ENCODE results near the gene COMT. TPM values are rescaled to one million over a fixed set of nuclear protein-coding genes. Genes with fewer than 3 reads are reported as not detected.
A peak's percentile ranks its signal among the peaks of the same experiment; 100 is the strongest.

COMT gene
- total RNA-seq, 2 experiments from 2014 or later, result 76.1 to 79.6 TPM

DNA sequence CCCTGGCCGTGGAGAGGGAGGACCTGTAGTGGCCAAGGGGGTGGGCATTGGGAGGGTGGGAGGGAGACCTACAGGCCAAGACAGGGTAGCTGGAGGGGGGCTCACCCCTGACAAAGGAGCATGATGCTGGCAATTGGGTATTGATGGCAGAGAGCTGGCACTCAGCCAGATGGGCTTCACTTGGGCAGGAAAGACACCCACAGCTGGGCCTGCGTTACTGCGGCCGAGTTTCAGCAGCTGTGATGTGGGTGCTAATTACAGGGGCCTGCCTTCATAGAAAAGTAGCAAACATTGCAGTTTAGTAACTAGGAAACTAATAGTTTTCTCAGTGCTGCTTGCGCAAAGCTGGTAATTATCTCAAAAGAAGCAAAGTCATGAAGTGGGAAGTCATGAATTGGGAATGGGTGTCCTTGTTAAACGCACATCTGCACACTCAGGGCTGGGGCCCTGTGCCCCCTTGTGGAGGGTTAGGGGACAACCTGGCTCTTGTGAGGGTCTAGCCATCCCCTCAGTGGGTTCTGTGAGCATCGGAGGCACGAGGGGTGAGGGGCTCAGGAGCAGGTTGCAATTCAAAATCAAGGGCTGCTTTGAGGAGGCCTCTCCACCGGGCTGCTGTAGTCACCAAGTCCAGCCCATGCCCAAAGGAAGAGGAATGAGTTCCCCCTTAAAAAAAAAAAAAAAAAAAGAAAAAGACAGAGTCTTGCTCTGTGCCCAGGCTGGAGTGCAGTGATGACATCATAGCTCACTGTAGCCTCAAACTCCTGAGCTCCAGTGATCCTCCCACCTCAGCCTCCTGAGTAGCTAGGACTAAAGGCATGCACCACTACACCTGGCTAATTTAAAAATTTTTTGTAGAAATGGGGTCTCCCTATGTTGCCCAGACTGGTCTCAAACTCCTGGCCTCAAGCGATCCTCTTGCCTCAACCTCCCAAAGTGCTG lies 24.5 kb downstream of the COMT start:
- Mint-ChIP-seq H3K4me1 (peaks cover 5% of the 10 kb centered on the region), H3K4me3 (no peak overlapping the region), H3K27ac (no peak overlapping the region), H3K9me3 (no peaks in the 10 kb centered on the region), H3K27me3 (no peaks in the 10 kb centered on the region), H3K36me3 (no peaks in the 10 kb centered on the region)
- DNase-seq, result no peak

DNA sequence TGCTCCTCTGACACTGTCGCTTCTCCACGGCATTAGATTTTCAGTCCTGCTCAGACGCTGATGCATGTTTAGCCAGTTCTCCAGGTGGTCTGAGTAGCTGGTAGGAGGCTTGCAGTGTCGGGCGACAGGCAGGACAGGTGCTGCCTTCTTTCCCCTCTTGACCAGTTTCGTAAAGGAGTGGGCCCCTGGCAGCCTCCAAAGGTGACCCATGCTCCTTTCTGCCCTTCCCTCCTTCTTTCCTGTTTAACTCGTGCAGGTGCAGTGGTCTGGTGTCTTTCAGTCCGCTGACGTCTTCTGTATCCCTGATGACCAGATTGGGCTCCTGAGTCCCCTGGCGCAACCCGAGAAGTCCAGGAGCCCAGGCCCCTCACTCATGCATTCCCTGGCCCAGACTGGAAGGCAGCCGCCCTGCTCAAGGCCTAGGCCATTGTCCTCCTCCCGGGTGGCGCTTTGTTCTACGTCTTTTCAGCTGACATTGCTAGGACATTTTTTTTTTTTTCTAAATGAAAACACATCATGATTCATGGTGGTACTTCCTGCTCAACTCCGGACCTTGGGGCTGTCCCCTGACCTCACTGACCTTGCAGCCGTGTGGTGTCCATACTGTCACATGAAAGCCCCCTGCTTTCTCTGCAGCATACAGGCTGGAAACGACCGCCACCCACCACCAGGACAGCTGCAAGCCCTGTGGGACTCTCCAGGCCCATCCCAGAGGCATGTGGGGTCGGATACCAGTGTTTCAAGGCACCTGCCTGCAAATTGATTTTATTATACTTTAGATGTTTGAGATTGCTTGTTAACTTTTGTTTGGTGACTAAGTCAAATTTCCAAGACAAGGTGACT lies 25.6 kb downstream of the COMT start:
- H3K36me3 Mint-ChIP-seq, result no peaks in the 10 kb centered on the region
- no peaks in the 10 kb centered on the region for H3K9me3 Mint-ChIP-seq
- H3K27me3 Mint-ChIP-seq, result no peaks in the 10 kb centered on the region
- no peak overlapping the region for H3K27ac Mint-ChIP-seq
- H3K4me3 Mint-ChIP-seq, result no peak overlapping the region
- H3K4me1 Mint-ChIP-seq, result peaks cover 6% of the 10 kb centered on the region
- no peak for DNase-seq

DNA sequence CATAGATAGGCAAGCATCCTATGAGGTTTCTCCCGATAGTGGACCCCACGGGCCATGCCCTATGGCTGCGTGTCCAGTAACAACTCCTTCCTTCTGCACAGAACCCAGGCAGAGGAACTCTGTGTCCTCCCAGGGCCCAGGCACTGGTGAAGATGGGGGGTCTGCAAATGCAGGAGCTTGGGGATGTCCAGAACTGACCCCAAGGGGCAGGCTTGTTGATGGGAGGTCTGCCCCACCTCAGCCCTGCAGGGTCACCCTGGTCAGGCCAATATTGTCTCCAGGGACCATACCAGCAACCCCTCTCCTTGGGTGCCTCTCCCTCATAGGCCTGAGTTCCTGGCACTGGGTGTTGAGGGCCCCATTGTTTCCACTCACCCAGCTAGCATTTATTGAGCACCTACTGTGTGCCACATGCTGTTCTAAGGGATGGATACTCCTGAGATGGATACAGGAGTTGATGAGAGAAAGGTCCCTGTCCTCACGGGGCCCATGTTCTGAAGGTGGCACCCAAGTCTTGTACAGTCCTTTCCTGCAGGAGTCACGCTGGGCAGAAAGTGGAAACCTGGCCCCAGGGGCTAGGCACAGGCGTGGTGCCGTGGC lies 26.4 kb downstream of the COMT start:
- Mint-ChIP-seq H3K9me3 (no peaks in the 10 kb centered on the region), H3K4me1 (peaks cover 6% of the 10 kb centered on the region), H3K27ac (no peak overlapping the region), H3K36me3 (no peaks in the 10 kb centered on the region), H3K4me3 (no peak overlapping the region), H3K27me3 (no peaks in the 10 kb centered on the region)
- DNase-seq, result no peak

DNA sequence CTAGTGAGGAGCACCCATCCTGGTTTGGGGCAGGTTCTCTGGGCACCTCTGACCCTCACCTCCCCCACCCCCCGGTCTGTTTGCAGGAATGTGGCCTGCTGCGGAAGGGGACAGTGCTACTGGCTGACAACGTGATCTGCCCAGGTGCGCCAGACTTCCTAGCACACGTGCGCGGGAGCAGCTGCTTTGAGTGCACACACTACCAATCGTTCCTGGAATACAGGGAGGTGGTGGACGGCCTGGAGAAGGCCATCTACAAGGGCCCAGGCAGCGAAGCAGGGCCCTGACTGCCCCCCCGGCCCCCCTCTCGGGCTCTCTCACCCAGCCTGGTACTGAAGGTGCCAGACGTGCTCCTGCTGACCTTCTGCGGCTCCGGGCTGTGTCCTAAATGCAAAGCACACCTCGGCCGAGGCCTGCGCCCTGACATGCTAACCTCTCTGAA lies 26.9 kb downstream of the COMT start:
- Mint-ChIP-seq H3K9me3 (no peaks in the 10 kb centered on the region), H3K4me1 (peaks cover 6% of the 10 kb centered on the region), H3K27ac (no peak overlapping the region), H3K27me3 (no peaks in the 10 kb centered on the region), H3K36me3 (no peaks in the 10 kb centered on the region), H3K4me3 (no peak overlapping the region)
- DNase-seq, result no peak

DNA sequence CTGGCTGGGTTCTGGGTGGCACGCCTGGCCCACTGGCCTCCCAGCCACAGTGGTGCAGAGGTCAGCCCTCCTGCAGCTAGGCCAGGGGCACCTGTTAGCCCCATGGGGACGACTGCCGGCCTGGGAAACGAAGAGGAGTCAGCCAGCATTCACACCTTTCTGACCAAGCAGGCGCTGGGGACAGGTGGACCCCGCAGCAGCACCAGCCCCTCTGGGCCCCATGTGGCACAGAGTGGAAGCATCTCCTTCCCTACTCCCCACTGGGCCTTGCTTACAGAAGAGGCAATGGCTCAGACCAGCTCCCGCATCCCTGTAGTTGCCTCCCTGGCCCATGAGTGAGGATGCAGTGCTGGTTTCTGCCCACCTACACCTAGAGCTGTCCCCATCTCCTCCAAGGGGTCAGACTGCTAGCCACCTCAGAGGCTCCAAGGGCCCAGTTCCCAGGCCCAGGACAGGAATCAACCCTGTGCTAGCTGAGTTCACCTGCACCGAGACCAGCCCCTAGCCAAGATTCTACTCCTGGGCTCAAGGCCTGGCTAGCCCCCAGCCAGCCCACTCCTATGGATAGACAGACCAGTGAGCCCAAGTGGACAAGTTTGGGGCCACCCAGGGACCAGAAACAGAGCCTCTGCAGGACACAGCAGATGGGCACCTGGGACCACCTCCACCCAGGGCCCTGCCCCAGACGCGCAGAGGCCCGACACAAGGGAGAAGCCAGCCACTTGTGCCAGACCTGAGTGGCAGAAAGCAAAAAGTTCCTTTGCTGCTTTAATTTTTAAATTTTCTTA lies 27.8 kb downstream of the COMT start:
- Mint-ChIP-seq H3K27ac (no peak overlapping the region), H3K36me3 (no peaks in the 10 kb centered on the region), H3K4me1 (peaks cover 6% of the 10 kb centered on the region), H3K4me3 (no peak overlapping the region), H3K27me3 (no peaks in the 10 kb centered on the region), H3K9me3 (no peaks in the 10 kb centered on the region)
- DNase-seq, result no peak

DNA sequence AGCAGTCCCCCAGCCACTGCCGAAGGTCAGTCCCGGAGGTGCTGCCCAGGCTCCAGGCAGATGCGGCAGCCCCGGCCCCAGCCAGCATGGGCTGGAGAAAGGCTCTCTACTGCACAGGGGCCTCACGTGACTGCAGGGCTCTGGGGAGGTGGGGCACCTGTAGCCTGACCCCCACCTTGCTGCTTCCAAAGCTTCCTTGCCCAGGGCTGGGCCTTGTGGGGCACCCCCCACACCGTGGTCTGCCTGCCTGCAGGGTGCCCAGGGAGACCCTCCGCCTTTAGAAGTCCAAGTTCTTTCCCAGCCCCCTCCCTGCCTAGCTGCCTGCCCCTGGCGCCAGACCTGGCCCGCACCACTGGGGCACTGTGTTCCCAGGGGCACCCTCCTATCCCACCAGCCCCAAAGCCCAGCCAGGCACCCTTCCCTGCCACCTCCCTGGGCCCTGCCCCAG lies 28.5 kb downstream of the COMT start:
- Mint-ChIP-seq H3K27me3 (no peaks in the 10 kb centered on the region), H3K36me3 (no peaks in the 10 kb centered on the region), H3K4me3 (no peak overlapping the region), H3K27ac (no peak overlapping the region), H3K4me1 (peaks cover 9% of the 10 kb centered on the region), H3K9me3 (no peaks in the 10 kb centered on the region)
- DNase-seq, result no peak

DNA sequence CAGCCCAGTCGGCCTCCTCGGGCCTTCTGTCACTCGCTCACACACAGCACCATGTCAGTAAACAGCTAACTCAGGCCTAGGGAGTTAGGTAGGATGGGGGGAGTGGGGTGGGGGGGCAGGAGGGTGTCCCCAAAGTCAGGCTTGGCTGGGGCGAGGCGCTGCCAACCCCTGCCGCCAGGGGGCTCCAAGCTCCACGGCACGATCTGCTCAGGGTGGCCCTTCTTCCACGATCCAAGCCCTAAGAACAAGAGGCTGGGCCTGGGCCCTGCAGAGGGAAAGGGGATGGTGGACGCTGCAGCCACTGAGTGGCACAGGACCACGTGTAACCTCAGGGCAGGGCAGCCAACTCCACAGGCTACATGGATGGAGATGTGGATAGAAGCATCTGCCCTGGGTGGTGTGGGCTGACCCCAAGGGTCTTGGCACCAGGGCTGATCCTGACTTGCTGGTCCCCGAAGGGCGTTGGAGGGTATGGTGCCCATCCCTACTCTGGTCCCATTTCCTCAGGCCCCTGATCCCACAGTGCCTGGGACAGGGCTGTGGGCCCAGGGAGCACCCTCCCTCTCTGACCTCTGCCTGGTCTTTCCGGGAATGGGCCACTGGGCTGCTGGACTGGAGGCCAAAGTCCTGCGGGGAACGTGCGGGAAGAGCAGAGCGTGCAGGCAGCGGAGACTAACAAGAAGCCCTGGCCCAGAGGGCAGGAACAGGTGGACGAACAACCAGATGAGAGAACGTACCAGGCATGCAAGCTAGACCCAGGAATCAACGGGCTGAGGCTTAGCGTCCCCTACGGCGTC lies 29.1 kb downstream of the COMT start:
- H3K36me3 Mint-ChIP-seq, result no peaks in the 10 kb centered on the region
- H3K4me3 Mint-ChIP-seq, result no peak overlapping the region
- H3K27me3 Mint-ChIP-seq, result no peaks in the 10 kb centered on the region
- H3K4me1 Mint-ChIP-seq, result peaks cover 9% of the 10 kb centered on the region
- DNase-seq, result peak; percentile 74
- H3K27ac Mint-ChIP-seq, result no peak overlapping the region
- no peaks in the 10 kb centered on the region for H3K9me3 Mint-ChIP-seq

DNA sequence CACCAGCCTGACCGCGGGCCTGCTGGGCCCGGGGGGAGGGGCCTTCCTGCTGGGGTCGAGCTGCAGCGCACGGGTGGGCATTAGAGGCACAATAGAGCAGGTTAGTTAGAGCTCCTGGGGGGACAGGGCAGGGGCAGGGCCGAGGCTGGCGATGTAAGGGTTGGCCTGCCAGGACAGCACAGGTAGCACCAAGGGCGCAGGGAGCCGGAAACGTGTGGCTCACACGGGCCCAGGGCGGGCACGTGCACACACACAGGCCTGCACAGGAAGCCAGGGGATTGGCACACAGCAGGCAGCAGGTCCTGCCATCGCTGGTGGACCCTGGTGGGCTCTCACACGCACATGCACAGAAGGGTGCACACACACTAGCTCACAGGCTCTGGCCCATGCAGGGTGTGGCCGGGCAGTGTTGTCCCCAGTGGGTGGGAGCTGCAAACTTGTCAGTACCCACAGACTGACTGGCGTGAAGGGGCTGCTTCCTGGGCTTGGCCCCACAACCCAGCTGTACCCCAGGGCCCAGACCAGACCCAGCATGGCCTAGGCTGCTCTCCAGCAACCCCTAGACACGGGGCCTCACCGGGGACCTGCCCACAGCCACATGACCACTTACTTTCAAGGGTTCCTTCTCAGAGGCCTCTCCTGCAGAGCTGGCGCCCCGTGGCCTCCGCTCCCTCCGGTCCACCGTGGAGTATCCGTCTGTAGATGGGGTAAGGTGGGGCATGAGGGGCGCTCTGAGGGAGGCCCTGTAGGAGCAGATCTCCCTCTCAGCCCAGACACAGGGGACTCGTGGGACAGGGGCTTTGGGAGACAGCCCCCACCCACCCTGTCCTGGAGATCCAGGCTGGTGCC lies 29.9 kb downstream of the COMT start:
- H3K4me3 Mint-ChIP-seq, result no peak overlapping the region
- H3K27me3 Mint-ChIP-seq, result no peaks in the 10 kb centered on the region
- no peak overlapping the region for H3K27ac Mint-ChIP-seq
- no peak for DNase-seq
- no peaks in the 10 kb centered on the region for H3K36me3 Mint-ChIP-seq
- H3K9me3 Mint-ChIP-seq, result no peaks in the 10 kb centered on the region
- H3K4me1 Mint-ChIP-seq, result peaks cover 9% of the 10 kb centered on the region

DNA sequence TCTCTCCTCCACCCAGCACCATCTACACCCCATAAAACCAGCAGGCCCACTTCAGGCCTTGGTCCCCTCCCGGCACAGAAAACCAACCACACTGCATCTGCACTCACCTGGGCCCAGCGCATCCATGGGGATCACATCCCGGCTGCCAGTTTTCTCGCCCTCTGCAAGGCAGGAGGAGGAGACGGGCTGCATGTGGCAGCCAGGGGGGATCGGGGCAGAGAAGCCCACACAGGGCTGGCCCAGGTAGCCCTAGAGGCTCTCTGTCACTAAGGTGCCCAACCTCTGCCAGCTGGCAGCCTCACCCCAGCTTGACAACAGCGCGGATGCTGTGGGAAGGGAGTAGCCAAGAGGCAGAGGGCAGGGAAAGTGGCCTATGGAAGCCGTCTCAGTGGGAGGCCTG lies 30.7 kb downstream of the COMT start:
- Mint-ChIP-seq H3K27me3 (no peaks in the 10 kb centered on the region), H3K4me3 (no peak overlapping the region), H3K9me3 (no peaks in the 10 kb centered on the region)

DNA sequence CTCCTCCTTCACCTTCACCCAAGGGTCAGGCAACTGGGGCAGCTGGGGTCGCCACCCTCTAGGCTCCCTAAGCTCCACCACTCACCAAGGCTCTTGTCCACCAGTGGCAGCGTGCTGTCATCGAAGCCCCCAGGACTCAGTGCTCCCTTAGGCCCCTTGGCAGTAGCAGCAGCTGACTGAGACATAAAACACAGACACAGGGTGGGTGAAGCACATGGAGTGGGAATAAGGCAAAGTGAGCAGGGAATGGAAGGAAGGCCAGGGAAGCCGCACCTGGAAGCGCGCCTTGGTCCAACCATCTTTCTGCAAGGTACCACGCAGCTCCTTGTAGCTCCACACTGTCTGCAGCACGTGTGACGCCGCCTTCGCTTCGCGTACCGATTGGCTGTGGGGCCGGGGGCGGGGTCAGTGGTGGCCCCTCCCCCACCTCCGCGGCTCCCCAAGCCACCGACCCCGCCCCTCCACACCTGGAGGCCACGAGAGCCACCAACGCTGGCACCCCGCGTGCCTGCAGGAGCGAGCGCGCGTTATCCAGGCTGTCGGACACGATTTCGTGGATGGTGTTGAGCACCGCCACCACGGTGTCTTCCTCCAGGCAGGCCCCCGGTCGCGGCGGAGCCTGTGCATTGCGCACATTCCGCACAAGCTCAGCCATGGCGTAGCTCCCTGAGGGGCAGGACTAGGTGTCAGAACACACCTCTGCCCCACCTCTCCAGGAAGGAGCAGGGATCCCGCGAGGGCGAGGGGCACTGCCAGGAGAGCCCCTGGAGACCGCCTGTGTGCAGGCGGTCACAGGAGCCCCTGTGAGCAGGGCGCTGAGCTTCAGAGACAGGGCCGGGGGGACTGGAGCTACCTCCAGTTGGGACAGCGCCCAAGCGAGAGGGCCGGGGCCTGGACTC lies 31.3 kb downstream of the COMT start:
- no peaks in the 10 kb centered on the region for H3K9me3 Mint-ChIP-seq
- H3K4me3 Mint-ChIP-seq, result no peak overlapping the region
- DNase-seq, result no peak
- no peak overlapping the region for H3K27ac Mint-ChIP-seq
- no peaks in the 10 kb centered on the region for H3K36me3 Mint-ChIP-seq
- no peaks in the 10 kb centered on the region for H3K27me3 Mint-ChIP-seq
- peaks cover 9% of the 10 kb centered on the region for H3K4me1 Mint-ChIP-seq

More for the DNA sequence above, 30.7 kb downstream of the COMT start:
- Mint-ChIP-seq H3K4me1 (peaks cover 9% of the 10 kb centered on the region), H3K27ac (no peak overlapping the region), H3K36me3 (no peaks in the 10 kb centered on the region)
- no peak for DNase-seq

DNA sequence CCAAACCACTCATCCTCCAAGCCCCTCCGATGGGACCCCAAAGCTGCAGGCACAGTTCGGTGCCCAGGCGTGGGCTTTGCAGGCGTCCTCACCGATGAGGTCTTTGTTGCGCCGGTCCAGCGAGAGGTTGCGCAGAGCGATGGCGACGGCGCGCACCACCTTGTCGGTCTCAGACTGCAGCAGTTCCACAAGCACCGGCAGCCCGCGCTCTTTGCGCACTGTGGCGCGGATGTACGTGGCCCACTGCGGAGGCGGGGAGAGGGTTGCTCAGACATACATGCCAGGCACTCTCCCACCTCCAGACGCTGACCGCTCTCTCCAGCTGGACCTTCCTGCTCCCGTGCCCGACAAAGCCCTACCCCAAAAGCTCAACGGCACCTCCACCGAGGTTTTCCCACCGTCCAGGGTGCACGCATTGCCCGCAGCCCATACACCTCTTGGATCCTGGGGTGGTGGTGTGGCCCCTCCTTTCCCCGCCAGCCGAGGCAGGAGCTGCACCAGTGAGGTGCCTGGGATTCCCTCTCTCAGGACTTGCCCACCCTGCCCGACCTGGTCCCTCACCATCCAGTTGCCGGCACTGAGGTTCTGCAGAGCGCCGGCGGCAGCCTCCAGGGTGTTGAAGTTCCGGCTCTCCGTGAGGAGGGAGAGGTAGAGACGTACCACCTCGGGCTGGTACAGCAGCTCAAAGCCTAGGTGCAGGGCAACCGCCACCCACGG lies 32.1 kb downstream of the COMT start:
- H3K27me3 Mint-ChIP-seq, result no peaks in the 10 kb centered on the region
- no peaks in the 10 kb centered on the region for H3K36me3 Mint-ChIP-seq
- no peak for DNase-seq
- H3K27ac Mint-ChIP-seq, result no peak overlapping the region
- no peaks in the 10 kb centered on the region for H3K9me3 Mint-ChIP-seq
- peaks cover 9% of the 10 kb centered on the region for H3K4me1 Mint-ChIP-seq
- no peak overlapping the region for H3K4me3 Mint-ChIP-seq

DNA sequence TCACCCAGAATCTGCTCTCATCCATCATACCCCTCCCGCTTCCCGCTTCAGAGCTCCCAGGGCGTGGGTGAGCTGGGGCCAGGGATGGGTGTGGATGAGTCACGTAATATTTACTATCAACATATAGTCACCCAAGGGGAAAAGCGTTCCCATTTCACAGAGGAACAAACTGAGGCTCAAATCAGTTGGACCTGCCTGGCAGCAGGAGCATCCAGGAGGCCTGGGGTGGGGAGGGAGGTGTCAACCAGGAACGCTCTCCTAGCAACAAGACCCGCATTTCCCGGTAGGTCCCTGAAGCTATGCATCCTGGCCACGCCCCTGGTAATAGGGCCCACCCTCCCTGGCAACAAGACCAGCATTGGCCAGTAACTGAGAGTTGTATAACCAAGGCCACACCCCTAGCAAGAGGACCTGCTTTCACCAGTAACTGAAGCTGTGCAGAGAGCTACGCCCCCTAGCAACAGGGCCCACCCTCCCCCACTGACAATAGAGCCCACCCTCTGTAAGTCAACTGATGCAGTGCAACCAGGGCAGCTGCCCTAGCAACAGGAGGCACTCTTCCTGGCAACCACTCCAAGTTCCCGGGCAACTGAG lies 32.8 kb downstream of the COMT start:
- no peaks in the 10 kb centered on the region for H3K27me3 Mint-ChIP-seq
- peak; percentile 23 for DNase-seq

More for the DNA sequence above, 32.8 kb downstream of the COMT start:
- no peaks in the 10 kb centered on the region for H3K9me3 Mint-ChIP-seq
- H3K27ac Mint-ChIP-seq, result no peak overlapping the region
- peaks cover 9% of the 10 kb centered on the region for H3K4me1 Mint-ChIP-seq
- H3K4me3 Mint-ChIP-seq, result no peak overlapping the region
- H3K36me3 Mint-ChIP-seq, result no peaks in the 10 kb centered on the region

Measured in activated naive CD8-positive, alpha-beta T cell treated with anti-CD3 and anti-CD28 coated beads for 36 hours (primary cell).